NB4 (cell line): ENCODE results near the gene CCNL1.
A peak's percentile ranks its signal among the peaks of the same experiment; 100 is the strongest.

Experiments
- DNase-seq: peaks from one replicate; pipeline ENCODE4 v3.0.0; 2010; ENCODE audit warnings: low read depth
- H3K4me3 ChIP-seq: one replicate; pipeline ENCODE4 v1.5.1; 2011; ENCODE audit warnings: mild to moderate bottlenecking, low read depth, low read length, moderate library complexity
- MYC ChIP-seq: IDR thresholded peaks from 2 replicates; pipeline ENCODE4 v1.6.1; 2011; ENCODE audit warnings: low read depth, low read length
- POLR2A ChIP-seq: IDR thresholded peaks from 2 replicates; pipeline ENCODE4 v1.6.1; 2011; ENCODE audit warnings: mild to moderate bottlenecking; ENCODE audit not compliant: insufficient read length; ENCODE audit errors: extremely low read depth
- TF ChIP-seq, protein P1 (sequence below): IDR thresholded peaks from 2 replicates; pipeline ENCODE4 v1.6.1; 2011; ENCODE audit warnings: low read depth, low read length
- TF ChIP-seq, protein P2 (sequence below): IDR thresholded peaks from one replicate; pipeline ENCODE4 v1.5.1; 2012; ENCODE audit warnings: low read depth, low read length

CCNL1 gene

DNA sequence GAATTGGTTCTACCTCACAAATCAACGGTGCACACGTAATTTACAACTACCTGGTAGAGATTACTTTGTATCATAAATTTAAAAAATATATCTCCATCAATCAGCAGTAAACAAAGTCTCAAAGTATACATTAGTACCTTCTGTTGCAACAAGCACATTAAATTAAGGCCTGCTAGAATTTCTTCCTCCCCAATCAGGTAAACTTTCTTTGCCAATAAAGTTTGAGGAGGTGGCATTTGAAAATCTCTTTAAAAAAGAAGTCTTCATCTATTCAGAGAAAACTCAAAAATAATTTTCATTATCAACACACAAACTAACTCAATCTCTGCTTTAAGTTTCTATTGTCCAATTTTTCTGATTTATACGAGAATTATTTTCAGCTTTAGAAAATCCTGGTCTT is 4.4 kb downstream of the CCNL1 start:
- peak overlapping the region; percentile 97 for H3K4me3 ChIP-seq
- DNase-seq, result no peak
- no peak for TF ChIP-seq POLR2A
- TF ChIP-seq, protein P1, sequence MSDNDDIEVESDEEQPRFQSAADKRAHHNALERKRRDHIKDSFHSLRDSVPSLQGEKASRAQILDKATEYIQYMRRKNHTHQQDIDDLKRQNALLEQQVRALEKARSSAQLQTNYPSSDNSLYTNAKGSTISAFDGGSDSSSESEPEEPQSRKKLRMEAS, result no peak
- TF ChIP-seq, protein P2, sequence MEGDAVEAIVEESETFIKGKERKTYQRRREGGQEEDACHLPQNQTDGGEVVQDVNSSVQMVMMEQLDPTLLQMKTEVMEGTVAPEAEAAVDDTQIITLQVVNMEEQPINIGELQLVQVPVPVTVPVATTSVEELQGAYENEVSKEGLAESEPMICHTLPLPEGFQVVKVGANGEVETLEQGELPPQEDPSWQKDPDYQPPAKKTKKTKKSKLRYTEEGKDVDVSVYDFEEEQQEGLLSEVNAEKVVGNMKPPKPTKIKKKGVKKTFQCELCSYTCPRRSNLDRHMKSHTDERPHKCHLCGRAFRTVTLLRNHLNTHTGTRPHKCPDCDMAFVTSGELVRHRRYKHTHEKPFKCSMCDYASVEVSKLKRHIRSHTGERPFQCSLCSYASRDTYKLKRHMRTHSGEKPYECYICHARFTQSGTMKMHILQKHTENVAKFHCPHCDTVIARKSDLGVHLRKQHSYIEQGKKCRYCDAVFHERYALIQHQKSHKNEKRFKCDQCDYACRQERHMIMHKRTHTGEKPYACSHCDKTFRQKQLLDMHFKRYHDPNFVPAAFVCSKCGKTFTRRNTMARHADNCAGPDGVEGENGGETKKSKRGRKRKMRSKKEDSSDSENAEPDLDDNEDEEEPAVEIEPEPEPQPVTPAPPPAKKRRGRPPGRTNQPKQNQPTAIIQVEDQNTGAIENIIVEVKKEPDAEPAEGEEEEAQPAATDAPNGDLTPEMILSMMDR, result no peak
- no peak for TF ChIP-seq MYC

DNA sequence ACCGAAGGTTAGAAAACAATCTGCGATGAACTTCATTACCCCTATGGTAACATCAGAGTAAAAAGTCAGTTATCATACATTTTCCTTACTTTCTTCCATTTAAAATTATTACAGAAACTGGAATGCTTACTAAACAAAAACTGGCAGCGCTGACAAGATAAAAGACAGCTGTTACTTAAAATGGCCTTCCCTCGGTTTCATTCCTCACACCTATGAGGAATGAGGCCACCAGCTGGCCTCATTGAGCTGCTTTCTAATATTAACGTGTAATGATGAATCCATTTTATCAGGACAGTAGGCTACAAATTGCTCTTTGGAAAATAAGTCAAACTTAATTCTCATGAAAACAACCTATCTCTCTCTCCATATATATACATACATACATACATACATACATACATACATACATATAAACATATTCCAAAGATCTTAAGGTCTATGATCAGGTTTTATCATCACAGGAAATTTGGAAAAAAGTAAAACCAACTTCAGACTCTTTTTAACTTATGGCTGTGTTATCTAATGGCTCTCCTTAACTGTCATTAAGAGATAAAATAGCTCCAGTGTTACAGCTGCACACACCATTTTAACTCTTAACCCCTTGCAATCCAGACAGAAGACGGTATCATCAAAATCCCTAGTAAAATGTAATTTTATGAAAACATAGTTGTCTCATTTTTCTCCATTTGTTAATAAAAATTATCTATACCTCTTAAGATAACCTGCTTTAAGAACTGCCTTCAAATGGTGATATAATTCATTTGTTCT is 5.2 kb downstream of the CCNL1 start:
- no peak for TF ChIP-seq MYC
- TF ChIP-seq, protein P2, result no peak
- TF ChIP-seq, protein P1, result no peak
- TF ChIP-seq POLR2A, result no peak
- no peak for DNase-seq
- H3K4me3 ChIP-seq, result peak overlapping the region; percentile 97

GRCh38 chr3:157152930-157153329 is 7.0 kb downstream of the CCNL1 start:
- no peak for DNase-seq
- no peak overlapping the region for H3K4me3 ChIP-seq
- TF ChIP-seq POLR2A, result no peak

- no peak overlapping the region for H3K4me3 ChIP-seq
- DNase-seq, result no peak
- TF ChIP-seq MYC (no peak), POLR2A (no peak)
- TF ChIP-seq, protein P1, result no peak
- TF ChIP-seq, protein P2, result no peak
These were observed 7.5 kb downstream of the CCNL1 start for GRCh38 chr3:157152438-157152837.

GRCh38 chr3:157151627-157152026 is 8.3 kb downstream of the CCNL1 start:
- TF ChIP-seq, protein P1, result no peak
- no peak for TF ChIP-seq POLR2A
- no peak for DNase-seq
- H3K4me3 ChIP-seq, result no peak overlapping the region

DNA sequence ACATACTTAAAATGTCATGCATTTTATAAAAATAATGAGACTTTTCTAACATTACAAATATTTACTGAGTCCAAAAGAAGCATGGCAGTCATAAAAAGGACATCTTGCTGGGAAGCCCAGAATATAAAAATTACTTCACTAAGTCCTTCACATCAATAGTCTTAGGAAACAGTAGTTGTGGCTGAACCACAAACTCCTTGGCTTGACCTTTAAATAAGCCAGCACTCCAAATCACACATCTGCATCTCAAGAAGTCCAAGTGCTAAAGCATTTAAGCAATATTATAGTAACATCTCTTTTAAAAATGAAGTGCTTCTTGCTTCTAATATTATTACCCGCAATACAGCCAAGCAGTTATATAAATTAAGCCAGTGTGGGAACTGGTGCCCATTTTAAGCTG is 8.8 kb downstream of the CCNL1 start:
- TF ChIP-seq, protein P1, result no peak
- TF ChIP-seq MYC, result no peak
- TF ChIP-seq, protein P2, result no peak
- TF ChIP-seq POLR2A, result no peak
- no peak overlapping the region for H3K4me3 ChIP-seq
- DNase-seq, result no peak

DNA sequence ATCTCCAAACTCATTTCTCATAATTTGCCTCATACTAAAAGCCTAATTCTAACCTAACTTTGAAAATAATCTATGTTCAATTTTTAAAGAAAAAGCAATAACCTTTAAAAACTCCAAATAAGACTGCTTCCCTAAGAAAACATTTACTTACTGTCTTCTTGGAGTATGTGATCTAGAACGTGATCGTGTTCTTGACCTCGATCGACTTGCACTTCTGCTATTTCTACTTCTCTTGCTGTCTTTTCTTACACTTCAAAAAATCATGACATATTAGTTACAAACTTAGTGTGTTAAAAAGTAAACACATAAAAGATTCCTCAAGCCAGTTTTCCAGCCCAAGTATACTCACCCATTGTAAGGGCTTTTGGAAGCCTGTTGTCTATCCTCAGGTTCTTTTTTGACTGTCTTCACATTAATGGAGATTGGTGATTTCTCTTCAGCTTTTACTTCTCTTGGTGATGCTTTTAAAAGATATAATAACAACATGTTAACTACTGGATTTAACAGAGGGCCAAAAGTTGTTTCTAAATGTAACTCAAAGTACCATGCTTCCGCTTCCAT is 10.7 kb downstream of the CCNL1 start:
- TF ChIP-seq MYC (no peak), POLR2A (no peak)
- TF ChIP-seq, protein P2, result no peak
- TF ChIP-seq, protein P1, result no peak

More for the DNA sequence above, 10.7 kb downstream of the CCNL1 start:
- H3K4me3 ChIP-seq, result no peak overlapping the region
- DNase-seq, result no peak
